ENCODE data around the gene NAALAD2. TPM values are rescaled to one million over a fixed set of nuclear protein-coding genes. Genes with fewer than 3 reads are reported as not detected.

The NAALAD2 gene
- total and polyA plus RNA-seq, 2 donors (not counting 1 experiment from before 2014, with no cell fraction given) = not detected

DNA sequence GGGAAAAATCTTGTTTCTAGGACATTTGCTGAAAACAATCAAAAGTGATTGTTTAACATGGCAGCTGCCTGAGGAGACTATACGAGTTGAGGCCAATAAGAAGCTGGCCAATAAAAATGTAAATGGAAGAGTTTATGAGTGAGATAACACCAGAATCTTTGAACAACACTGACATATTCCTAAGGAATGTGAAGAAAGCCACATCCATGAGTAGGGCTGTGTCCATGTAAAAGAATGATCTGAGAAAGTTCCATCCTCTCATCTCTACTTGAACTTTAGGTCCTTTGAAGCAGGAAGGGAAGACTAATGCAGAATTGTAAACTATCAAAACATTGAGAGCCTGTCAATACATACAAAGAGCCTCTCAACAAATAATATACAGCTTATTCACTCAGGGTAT lies 95.3 kb downstream of the NAALAD2 start:
- H3K4me1 Mint-ChIP-seq = no peaks in the 10 kb centered on the region
- intact Hi-C loops (cut with micrococcal nuclease) = no loop called here
- no peak overlapping the region for H2AFZ ChIP-seq (ENCODE audit: insufficient read depth, low read depth, low read length, poor library complexity, severe bottlenecking)
- H3K9ac ChIP-seq (ENCODE audit: low read length) = no peak overlapping the region
- no peaks in the 10 kb centered on the region for H3K9me3 Mint-ChIP-seq (ENCODE audit: insufficient read depth)
- H3K27ac ChIP-seq (ENCODE audit: low read length in 2 of 2) = no peak overlapping the region
- no peak overlapping the region for H3K4me3 ChIP-seq (ENCODE audit: control extremely low read depth in 1 of 5, extremely low read depth in 1 of 5, insufficient read depth in 1 of 5, low read depth in 2 of 5, low read length in 4 of 5)
- H3K27me3 Mint-ChIP-seq = peaks cover 39% of the 10 kb centered on the region
- peaks cover 0 to 3% (median 0%) of the 10 kb centered on the region in 3 donors for H3K9me3 ChIP-seq (ENCODE audit: control extremely low read depth in 1 of 3, control insufficient read depth in 2 of 3, insufficient read depth in 1 of 3, low read length in 2 of 3)
- H3K4me3 Mint-ChIP-seq = no peak overlapping the region
- CTCF ChIA-PET = interaction anchor here (2.0 kb wide), 1 partner anchor 25 kb away, joined by 8 read pairs; no protein-coding TSS in a partner anchor
- H4K20me1 ChIP-seq (ENCODE audit: control insufficient read depth, insufficient read depth, low read length, poor library complexity, severe bottlenecking) = no peaks in the 10 kb centered on the region
- no peak for DNase-seq
- no CpG with 5 or more reads among the region's 1 CpG for WGBS (ENCODE audit: insufficient coverage)
- POLR2A ChIA-PET = no interaction called here
- no peak overlapping the region for H3K4me2 ChIP-seq (replicated peaks; ENCODE audit: low read depth, low read length, poor library complexity, severe bottlenecking)
- H3K36me3 ChIP-seq (replicated peaks in 1 of 2; ENCODE audit: control extremely low read depth in 1 of 2, control insufficient read depth in 1 of 2, extremely low read depth in 1 of 2, insufficient read depth in 2 of 2, low read length in 1 of 2) = no peaks in the 10 kb centered on the region
- TF ChIP-seq, protein P1, sequence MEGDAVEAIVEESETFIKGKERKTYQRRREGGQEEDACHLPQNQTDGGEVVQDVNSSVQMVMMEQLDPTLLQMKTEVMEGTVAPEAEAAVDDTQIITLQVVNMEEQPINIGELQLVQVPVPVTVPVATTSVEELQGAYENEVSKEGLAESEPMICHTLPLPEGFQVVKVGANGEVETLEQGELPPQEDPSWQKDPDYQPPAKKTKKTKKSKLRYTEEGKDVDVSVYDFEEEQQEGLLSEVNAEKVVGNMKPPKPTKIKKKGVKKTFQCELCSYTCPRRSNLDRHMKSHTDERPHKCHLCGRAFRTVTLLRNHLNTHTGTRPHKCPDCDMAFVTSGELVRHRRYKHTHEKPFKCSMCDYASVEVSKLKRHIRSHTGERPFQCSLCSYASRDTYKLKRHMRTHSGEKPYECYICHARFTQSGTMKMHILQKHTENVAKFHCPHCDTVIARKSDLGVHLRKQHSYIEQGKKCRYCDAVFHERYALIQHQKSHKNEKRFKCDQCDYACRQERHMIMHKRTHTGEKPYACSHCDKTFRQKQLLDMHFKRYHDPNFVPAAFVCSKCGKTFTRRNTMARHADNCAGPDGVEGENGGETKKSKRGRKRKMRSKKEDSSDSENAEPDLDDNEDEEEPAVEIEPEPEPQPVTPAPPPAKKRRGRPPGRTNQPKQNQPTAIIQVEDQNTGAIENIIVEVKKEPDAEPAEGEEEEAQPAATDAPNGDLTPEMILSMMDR (IDR thresholded peaks at IDR 0.05) = no peak
- no peak for TF ChIP-seq EZH2 (IDR thresholded peaks at IDR 0.05; ENCODE audit: borderline replicate concordance, insufficient read depth, low read depth, low read length, poor library complexity, severe bottlenecking)
- H3K27ac Mint-ChIP-seq = no peak overlapping the region
- H3K4me1 ChIP-seq (ENCODE audit: control insufficient read depth in 2 of 2, insufficient read depth in 2 of 2, low read length in 2 of 2) = no peaks in the 10 kb centered on the region
- ATAC-seq (ENCODE audit: low read depth) = no peak
- H3K79me2 ChIP-seq (ENCODE audit: control insufficient read depth, insufficient read depth, low read length) = no peaks in the 10 kb centered on the region
- H3K27me3 ChIP-seq (replicated peaks in 1 of 4; ENCODE audit: control extremely low read depth in 1 of 4, control insufficient read depth in 3 of 4, insufficient read depth in 4 of 4, low read length in 3 of 4) = no peaks in the 10 kb centered on the region

DNA sequence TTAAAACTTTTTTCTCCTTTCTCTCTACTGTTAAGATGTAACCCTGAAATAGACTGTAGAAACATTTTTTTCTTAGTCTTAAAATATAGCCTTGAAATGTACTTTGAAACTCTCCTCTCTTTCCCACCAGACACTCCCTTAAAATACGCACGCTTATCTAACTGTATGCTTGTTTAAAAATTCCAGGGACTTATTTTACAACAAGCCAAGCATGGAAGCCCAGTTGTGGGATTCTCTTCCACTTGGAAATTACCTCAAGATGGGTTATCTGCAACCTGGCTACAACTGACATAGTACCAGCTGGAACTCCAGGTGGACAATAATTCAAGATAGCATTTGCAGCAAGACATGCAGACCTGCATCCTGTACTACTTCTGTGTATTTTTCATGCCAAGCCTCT lies 100.5 kb downstream of the NAALAD2 start:
- H3K27ac ChIP-seq (ENCODE audit: low read length in 2 of 2) = no peak overlapping the region
- no peak overlapping the region for H2AFZ ChIP-seq (ENCODE audit: insufficient read depth, low read depth, low read length, poor library complexity, severe bottlenecking)
- no peaks in the 10 kb centered on the region for H3K9me3 Mint-ChIP-seq (ENCODE audit: insufficient read depth)
- no peak for DNase-seq
- H4K20me1 ChIP-seq (ENCODE audit: control insufficient read depth, insufficient read depth, low read length, poor library complexity, severe bottlenecking) = no peaks in the 10 kb centered on the region
- no peaks in the 10 kb centered on the region for H3K4me1 Mint-ChIP-seq
- no peaks in the 10 kb centered on the region for H3K36me3 ChIP-seq (replicated peaks in 1 of 2; ENCODE audit: control extremely low read depth in 1 of 2, control insufficient read depth in 1 of 2, extremely low read depth in 1 of 2, insufficient read depth in 2 of 2, low read length in 1 of 2)
- H3K79me2 ChIP-seq (ENCODE audit: control insufficient read depth, insufficient read depth, low read length) = no peaks in the 10 kb centered on the region
- peaks cover 0 to 1% (median 0%) of the 10 kb centered on the region in 3 donors for H3K9me3 ChIP-seq (ENCODE audit: control extremely low read depth in 1 of 3, control insufficient read depth in 2 of 3, insufficient read depth in 1 of 3, low read length in 2 of 3)
- ChIA-PET POLR2A (no interaction called here), CTCF (no interaction called here)
- H3K4me2 ChIP-seq (replicated peaks; ENCODE audit: low read depth, low read length, poor library complexity, severe bottlenecking) = no peak overlapping the region
- H3K27me3 Mint-ChIP-seq = peaks cover 42% of the 10 kb centered on the region
- no peak overlapping the region for H3K4me3 ChIP-seq (ENCODE audit: control extremely low read depth in 1 of 5, extremely low read depth in 1 of 5, insufficient read depth in 1 of 5, low read depth in 2 of 5, low read length in 4 of 5)
- no peak overlapping the region for H3K27ac Mint-ChIP-seq
- H3K9ac ChIP-seq (ENCODE audit: low read length) = no peak overlapping the region
- WGBS (ENCODE audit: insufficient coverage) = 100% methylated on average over 2 of the region's 2 CpGs
- no peak for ATAC-seq (ENCODE audit: low read depth)
- intact Hi-C loops (cut with micrococcal nuclease) = no loop called here
- TF ChIP-seq, protein P1 (IDR thresholded peaks at IDR 0.05) = no peak
- TF ChIP-seq EZH2 (IDR thresholded peaks at IDR 0.05; ENCODE audit: borderline replicate concordance, insufficient read depth, low read depth, low read length, poor library complexity, severe bottlenecking) = no peak
- no peaks in the 10 kb centered on the region for H3K4me1 ChIP-seq (ENCODE audit: control insufficient read depth in 2 of 2, insufficient read depth in 2 of 2, low read length in 2 of 2)
- H3K27me3 ChIP-seq (replicated peaks in 1 of 4; ENCODE audit: control extremely low read depth in 1 of 4, control insufficient read depth in 3 of 4, insufficient read depth in 4 of 4, low read length in 3 of 4) = no peaks in the 10 kb centered on the region
- no peak overlapping the region for H3K4me3 Mint-ChIP-seq

Measured in B cell (primary cell).